ENCODE results near the gene HAND2.

- TF ChIP-seq CTCF (IDR thresholded peaks at IDR 0.05), result no peak
- TF ChIP-seq EP300 (IDR thresholded peaks at IDR 0.05), result no peak
- TF ChIP-seq POLR2AphosphoS5 (IDR thresholded peaks at IDR 0.05), result no peak
Observed at GRCh38 chr4:173498023-173498422, 32.0 kb downstream of the HAND2 start.
